ENCODE measurements around the gene POLA1.

GRCh38 chrX:25023908-25024307 lies 330.2 kb downstream of the POLA1 start:
- TF ChIP-seq CTCF (IDR thresholded peaks at IDR 0.05) (no peak), POLR2A (IDR thresholded peaks at IDR 0.05) (no peak)
